Measurements from ENCODE around the gene RDM1. TPM values are rescaled to one million over a fixed set of nuclear protein-coding genes. Genes with fewer than 3 reads are reported as not detected.

Gene RDM1
- total RNA-seq, 1 donor from 2014 or later, result 1.7 TPM

- peaks cover 51% of the 10 kb centered on the region for H3K4me1 Mint-ChIP-seq (ENCODE audit: low read depth)
- no peaks in the 10 kb centered on the region for H3K9me3 Mint-ChIP-seq
- DNase-seq (ENCODE audit: low spot score), result peak; percentile 26
- no peak overlapping the region for H3K4me3 Mint-ChIP-seq
- H3K27me3 Mint-ChIP-seq (ENCODE audit: insufficient read depth), result no peaks in the 10 kb centered on the region
- H3K27ac Mint-ChIP-seq, result peak overlapping the region; percentile 4
- H3K36me3 Mint-ChIP-seq (ENCODE audit: low read depth), result peaks cover 15% of the 10 kb centered on the region
- intact Hi-C loops (cut with micrococcal nuclease), result no loop called here
Observed at GRCh38 chr17:35870906-35871819, 59.4 kb downstream of the RDM1 start.

- peaks cover 13% of the 10 kb centered on the region for H3K36me3 Mint-ChIP-seq (ENCODE audit: low read depth)
- H3K27me3 Mint-ChIP-seq (ENCODE audit: insufficient read depth), result no peaks in the 10 kb centered on the region
- no peak for DNase-seq (ENCODE audit: low spot score)
- H3K9me3 Mint-ChIP-seq, result no peaks in the 10 kb centered on the region
- H3K4me3 Mint-ChIP-seq, result no peak within 1 kb of the TSS
- H3K27ac Mint-ChIP-seq, result peak within 1 kb of the TSS; percentile 45
- peaks cover 60% of the 10 kb centered on the region for H3K4me1 Mint-ChIP-seq (ENCODE audit: low read depth)
- intact Hi-C loops (cut with micrococcal nuclease), result no loop called here
Observed at GRCh38 chr17:35868737-35869136, 61.8 kb downstream of the RDM1 start, which contains the start of gene HEATR9. Gene HEATR9 (minus strand): TSS chr17:35868891. CDS start chr17:35868742, 149 bp downstream.

Other genes with a start within 250 kb of the RDM1 start
- gene RASL10B, start 199.1 kb downstream of the RDM1 start, total RNA-seq, result 1.0 and 1.3 TPM in 2 replicates
- 0.08 TPM in 1 of 2 replicates, not detected in the other for gene GAS2L2, start 177.5 kb downstream of the RDM1 start, total RNA-seq
- not detected in 2 replicates for gene C17orf50, start 169.9 kb downstream of the RDM1 start, total RNA-seq
- not detected in 2 replicates for gene MMP28, start 135.1 kb downstream of the RDM1 start, total RNA-seq
- 311 and 322 TPM in 2 replicates for gene TAF15, start 121.3 kb downstream of the RDM1 start, total RNA-seq
- 0.13 TPM in 1 of 2 replicates, not detected in the other for gene HEATR9, start 61.9 kb downstream of the RDM1 start, total RNA-seq
- 25.4 and 30.2 TPM in 2 replicates for gene CCL5, start 50.4 kb downstream of the RDM1 start, total RNA-seq
- not detected in 2 replicates for gene LYZL6, start 12.9 kb upstream of the RDM1 start, total RNA-seq
- gene CCL16, start 50.7 kb upstream of the RDM1 start, total RNA-seq, result not detected in 2 replicates
- not detected in 2 replicates for gene CCL14, start 56.0 kb upstream of the RDM1 start, total RNA-seq
- not detected in 2 replicates for gene CCL15, start 70.8 kb upstream of the RDM1 start, total RNA-seq
- not detected in 2 replicates for gene CCL23, start 87.2 kb upstream of the RDM1 start, total RNA-seq
- gene CCL18, start 133.5 kb upstream of the RDM1 start, total RNA-seq, result not detected in 2 replicates
- 1,244 and 1,261 TPM in 2 replicates for gene CCL3, start 159.4 kb upstream of the RDM1 start, total RNA-seq
- 1,230 and 1,243 TPM in 2 replicates for gene CCL4, start 173.1 kb upstream of the RDM1 start, total RNA-seq
- 7.1 and 9.1 TPM in 2 replicates for gene TBC1D3B, start 245.9 kb upstream of the RDM1 start, total RNA-seq

All from activated T-helper 1 cell treated with anti-CD3 and anti-CD28 coated beads, Interleukin-12 subunit alpha, Interleukin-12 subunit beta, Interleukin-2, Interleukin-4 antibody, amounts not matched to agents 30 ng/mL and 10 ng/mL and 1 ng/mL, durations not matched to agents 14 hours and 24 hours and 36 hours (primary cell).